GM19238 (cell line): Measurements from ENCODE around the gene PHB1.
"Not testable (repeated sequence)": the region's sequence is repeated elsewhere in the genome, so short reads cannot be mapped to it uniquely, and the experiment has no call there.

Source experiments
- DNase-seq: peaks from one replicate; pipeline ENCODE4 v3.0.0; 2011; ENCODE audit warnings: low spot score; ENCODE audit not compliant: insufficient read length

The PHB1 gene

DNA sequence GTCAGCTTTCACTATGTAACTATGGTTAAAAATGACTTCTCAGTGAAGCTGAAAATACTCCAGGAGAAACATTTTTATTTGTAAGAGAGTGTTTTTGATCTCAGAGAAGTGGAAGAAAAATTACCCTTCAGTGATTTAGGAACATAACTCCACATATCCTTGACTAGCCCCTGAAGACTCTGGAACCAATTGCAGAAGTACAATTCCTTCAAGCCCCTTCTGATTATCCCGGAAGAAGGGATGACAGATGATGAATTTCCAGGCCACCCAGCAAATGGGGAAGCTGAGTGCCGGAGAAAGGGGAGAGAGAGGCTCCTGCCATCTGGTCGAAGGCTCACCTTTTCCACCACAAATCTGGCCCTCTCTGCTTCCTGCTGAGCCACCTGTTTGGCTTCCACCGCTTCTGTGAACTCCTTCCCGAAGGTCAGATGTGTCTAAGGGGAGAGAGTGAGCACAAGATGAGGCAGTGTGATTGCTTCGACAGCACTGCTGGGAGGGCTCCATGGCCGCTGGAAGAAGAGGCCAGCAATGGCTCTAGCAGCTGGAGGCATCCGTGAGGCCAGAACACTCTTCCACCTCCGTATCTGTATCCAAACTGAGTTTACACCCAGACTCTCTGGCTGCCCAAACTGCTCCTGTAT is 8.1 kb downstream of the PHB1 start:
- no peak for DNase-seq

DNA sequence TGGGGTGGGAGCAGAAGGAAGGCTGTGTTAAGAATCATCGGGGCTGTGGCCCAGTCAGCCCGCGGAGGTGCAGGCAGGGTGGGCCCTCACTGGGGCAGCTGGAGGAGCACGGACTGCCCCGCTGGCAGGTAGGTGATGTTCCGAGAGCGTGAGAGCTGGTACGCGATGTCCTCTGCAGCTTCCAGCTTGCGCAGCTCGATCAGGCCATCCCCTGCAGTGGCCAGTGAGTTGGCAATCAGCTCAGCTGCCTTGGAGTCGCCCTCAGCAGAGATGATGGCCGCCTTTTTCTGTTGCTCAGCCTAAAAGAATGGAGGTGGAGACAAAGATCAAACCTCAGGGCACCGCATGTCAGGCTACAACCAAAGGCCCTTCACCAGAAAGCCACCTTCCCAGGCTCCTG is 9.8 kb downstream of the PHB1 start:
- DNase-seq: no peak

GRCh38 chr17:49404361-49404760 is 10.3 kb downstream of the PHB1 start:
- DNase-seq: no peak

DNA sequence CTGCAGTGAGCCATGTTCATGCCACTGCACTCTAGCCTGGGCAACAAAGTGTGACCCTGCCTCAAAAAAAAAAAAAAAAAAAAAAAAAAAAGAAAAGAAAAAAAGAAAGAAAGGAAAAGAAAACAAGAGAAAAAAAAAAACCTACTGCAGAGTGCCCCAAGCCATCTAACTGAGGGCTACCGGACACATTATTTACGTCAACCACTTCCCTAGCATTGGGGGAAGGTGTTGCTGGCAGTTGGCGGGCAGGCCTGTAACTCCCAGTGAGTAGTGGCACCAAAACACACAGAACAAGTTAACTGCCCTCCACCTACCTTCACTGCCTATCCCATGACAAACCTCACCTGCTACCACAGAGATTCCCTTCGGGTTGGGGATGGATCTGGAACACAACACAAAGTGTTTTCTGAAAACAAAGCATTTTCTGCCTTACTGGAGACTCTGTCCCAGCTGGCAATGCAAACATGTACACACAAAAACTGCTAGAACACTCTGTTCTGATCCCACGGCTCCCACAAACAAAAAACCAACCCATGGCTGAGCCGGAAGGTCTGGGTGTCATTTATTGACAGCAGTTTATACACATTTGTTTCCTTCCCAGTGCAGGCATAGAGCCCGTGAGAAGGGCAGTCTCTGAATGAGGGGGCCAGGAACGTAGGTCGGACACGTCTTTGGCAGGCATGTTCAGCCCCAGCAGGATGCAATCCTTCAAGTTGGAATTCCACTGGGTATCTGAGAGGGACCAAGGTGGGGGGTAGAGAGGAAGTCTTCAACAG is 11.0 kb downstream of the PHB1 start:
- DNase-seq: no peak

- no peak for DNase-seq
These were observed 12.0 kb downstream of the PHB1 start for GRCh38 chr17:49402706-49403105.

- DNase-seq: no peak
These were observed 12.6 kb downstream of the PHB1 start for GRCh38 chr17:49401971-49402611.

GRCh38 chr17:49399995-49400394 is 14.7 kb downstream of the PHB1 start:
- no peak for DNase-seq

DNA sequence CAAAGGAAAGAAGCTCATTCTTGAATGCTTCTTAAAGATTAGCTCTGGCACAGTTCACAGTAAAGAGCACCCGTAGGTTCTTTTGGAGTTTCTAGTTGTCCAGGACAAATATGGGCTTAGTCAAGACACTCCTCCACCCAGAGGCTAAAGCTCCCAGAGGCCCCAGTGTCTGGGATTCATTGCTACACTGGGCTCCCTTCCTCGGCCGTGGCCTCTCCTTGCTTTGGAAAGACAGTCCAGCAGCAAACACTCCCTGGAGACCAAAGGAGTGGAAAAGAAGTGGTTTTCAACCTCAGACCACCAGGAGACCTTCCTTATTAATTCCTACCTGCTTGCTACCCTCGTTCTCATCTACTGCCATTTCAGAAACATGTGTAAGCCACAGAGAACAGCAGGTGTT is 17.1 kb downstream of the PHB1 start:
- no peak for DNase-seq

- no peak for DNase-seq
These were observed 21.0 kb downstream of the PHB1 start for GRCh38 chr17:49393491-49394255.

DNA sequence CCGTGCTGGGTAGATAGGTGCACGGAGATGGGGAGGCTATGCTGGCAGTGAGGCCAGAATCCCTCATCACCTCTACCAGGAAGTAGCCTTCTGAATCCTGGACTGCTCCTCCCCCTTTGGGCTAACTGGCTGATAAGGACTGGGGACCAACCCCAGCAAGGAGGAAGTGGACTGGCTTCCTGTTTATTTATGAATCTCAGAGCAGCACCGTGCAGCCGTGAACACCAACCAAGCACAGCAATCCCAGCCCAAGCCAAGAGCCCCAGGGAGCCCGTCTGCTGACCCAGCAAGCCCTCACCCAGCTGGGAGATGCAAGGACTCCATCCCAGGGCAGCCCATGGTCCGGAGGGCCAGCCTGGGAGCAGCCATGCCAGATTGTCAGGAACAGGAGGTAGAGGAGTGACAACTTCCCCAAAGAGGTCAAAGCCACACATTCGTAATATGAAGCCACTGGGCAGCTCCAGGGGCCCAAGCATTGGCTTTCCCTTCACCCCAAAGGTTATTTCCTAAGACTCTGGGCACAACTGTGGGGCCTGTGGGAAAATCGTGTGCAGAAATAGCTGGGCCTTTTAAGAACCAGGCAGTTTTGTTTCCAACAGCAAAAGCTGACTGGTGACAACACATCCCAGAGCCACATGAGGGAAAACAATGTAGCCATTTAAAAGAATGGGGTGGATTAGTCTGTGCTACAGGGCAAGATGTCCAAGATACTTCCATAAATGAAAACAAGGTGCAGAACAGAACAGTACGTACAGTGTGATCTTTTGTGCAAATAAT is 23.9 kb downstream of the PHB1 start:
- DNase-seq: peak; percentile 48

GRCh38 chr17:49389514-49390347 is 25.0 kb downstream of the PHB1 start:
- DNase-seq: not testable (repeated sequence)

GRCh38 chr17:49388692-49389513 is 25.8 kb downstream of the PHB1 start:
- DNase-seq: no peak

DNA sequence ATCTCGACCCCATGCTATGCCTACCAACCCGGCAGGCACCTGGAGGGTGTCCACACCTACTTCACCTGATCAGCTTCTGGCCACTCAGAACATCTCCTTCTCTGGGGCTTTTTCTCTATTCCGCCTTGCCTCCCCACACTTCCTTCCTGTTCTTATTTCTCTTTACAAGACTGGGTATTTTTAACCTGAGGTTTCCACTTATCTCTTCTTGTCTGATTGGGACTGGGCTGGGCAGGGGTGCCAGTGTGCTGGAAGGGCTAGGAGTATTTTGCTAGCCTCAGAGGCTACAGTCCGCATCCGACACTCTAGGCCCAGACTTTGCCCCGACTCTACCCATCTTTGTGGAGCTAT is 26.4 kb downstream of the PHB1 start:
- DNase-seq: no peak

DNA sequence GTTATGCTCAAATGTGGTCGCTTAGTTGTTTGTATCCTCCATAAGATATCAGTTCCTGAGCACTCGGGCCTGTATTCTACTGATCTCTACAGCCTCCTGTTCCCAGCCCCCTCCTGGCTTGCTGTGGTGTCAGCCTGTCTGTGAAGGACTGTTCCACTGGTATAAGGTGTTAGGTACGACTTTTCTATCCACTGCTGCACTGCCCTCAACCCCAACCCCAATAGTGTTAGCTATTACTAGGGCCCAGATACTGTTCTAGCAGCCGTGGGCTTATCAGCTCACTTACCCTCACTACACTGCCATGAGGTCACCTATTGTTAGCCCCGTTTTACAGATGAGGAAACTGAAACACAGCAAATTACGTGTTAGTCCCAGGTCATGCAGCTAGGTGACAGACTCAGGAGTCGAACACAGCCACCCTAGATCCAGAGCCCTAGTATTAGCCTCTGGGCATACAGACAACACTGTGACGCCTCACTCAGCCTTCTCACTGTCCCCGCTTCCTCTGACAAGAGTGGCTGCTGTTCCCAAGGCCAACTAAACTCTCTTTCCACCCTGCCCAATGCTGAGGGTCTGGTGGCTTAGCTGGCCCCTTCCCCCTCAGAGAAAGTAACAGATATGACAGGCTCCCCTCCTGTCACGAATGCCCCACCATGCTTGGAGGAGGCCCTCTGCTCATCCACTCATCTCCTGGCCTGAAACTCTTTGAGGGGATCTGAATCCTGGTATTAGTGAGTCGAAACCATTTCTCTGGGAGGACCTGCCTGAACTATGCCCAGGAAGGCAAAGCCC is 27.0 kb downstream of the PHB1 start:
- DNase-seq: no peak

GRCh38 chr17:49386373-49386772 is 28.3 kb downstream of the PHB1 start:
- no peak for DNase-seq

- DNase-seq: no peak
These were observed 29.7 kb downstream of the PHB1 start for GRCh38 chr17:49384951-49385350.

GRCh38 chr17:49383060-49383459 is 31.6 kb downstream of the PHB1 start:
- no peak for DNase-seq

DNA sequence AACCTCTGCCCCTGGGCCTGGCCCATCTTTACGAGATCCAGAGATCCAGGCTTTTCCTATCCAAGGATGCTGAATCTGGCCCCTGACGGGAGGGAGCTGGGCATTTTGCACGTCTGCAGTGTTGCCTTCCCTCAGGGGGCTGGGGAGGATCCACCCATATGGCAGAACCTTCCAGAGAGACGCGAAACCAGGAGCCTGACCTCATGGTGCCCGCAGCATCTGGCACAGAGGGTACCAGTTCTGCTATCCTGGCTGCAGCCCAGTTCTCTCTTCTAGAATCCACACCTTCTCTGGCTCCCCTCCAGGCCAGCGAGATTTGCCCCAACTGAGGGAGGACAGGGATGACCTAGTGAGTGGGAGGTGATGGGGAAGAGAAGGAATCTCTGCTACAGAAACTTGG is 32.1 kb downstream of the PHB1 start:
- DNase-seq: no peak

DNA sequence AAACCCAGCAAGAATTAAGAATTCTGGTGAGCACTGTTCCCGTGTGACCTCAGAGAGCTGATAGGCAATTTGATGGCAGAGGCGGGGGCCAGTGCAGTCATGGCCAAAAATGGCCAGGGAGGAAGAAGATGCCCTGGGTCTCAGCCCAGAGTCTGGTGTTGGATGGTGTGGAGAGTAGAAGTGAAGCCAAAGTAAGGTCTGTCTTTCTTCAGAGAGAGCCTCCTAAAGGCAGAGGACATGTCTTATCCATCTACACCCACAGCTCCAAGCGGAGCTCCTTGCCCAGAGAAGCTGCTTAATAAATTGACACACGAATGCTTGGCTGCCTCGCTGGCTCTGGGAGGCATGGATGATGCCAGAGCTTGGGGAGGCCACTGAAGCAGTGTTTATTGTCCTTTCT is 32.9 kb downstream of the PHB1 start:
- DNase-seq: no peak
